Mucosa of descending colon (tissue), 3 donors: Measurements from ENCODE around the gene REPS2. TPM values are rescaled to one million over a fixed set of nuclear protein-coding genes. Genes with fewer than 3 reads are reported as not detected.

Experiments
- ATAC-seq: fragments of 200-7000 bp; cut with Tn5 transposase; one replicate; pipeline ENCODE4 v1.9.1; 2020; ENCODE audit warnings: mild to moderate bottlenecking, moderate library complexity
- DNase-seq, 3 donors: peaks; one replicate each; pipeline ENCODE4 v3.0.0-alpha.2; 2020
- H3K36me3 ChIP-seq: fragments of 200-600 bp; one replicate; pipeline ENCODE4 v1.8.0; 2021; ENCODE audit warnings: low read depth, mild to moderate bottlenecking
- H3K4me1 ChIP-seq: fragments of 200-600 bp; one replicate; pipeline ENCODE4 v1.8.0; 2021; ENCODE audit warnings: low read depth, mild to moderate bottlenecking
- H3K4me3 ChIP-seq: fragments of 200-600 bp; one replicate; pipeline ENCODE4 v1.8.0; 2021; ENCODE audit warnings: mild to moderate bottlenecking
- H3K9me3 ChIP-seq: fragments of 200-600 bp; one replicate; pipeline ENCODE4 v1.8.0; 2021; ENCODE audit warnings: mild to moderate bottlenecking
- CTCF ChIP-seq: fragments of 200-600 bp; IDR thresholded peaks from one replicate; pipeline ENCODE4 v1.8.0; 2022; ENCODE audit warnings: antibody characterized with exemption, mild to moderate bottlenecking
- intact Hi-C, 2 donors: fragments of 100-400 bp; cut with DNase I in 1 of 2; cut with micrococcal nuclease in 1 of 2; formaldehyde crosslinking; loops; one replicate each; pipeline versions ENCODE4 v1.11.0 to v1.11.1; 2022; cut with DNase I, micrococcal nuclease
- total RNA-seq, 3 donors: library from RNA; stranded (reverse); fragmentation: NEBNext Ultra II Directional in 2 of 3; extraction: Animal tissue kit (Norgen Biotek cat#: 25700) in 2 of 3; gene quantifications; one replicate each; pipeline versions ENCODE4 v1.2.1 to v1.2.4, GENCODE V29; 2021 to 2023
- donor health status: DM: no; HTN: no; CAD: no; lungs with moderate emphysema.
- donor health status: DM: no; HTN: no; CAD: no.
- donor health status: DM: no; HTN: yes; CAD: no.

REPS2 gene
- total RNA-seq, 3 donors from 2014 or later: 12.7 to 19.6 (median 17.2) TPM

- peak; percentile 86 for ATAC-seq
- H3K36me3 ChIP-seq: no peaks in the 10 kb centered on the region
Observed at GRCh38 chrX:16992951-16993350, 46.5 kb downstream of the REPS2 start.

DNA sequence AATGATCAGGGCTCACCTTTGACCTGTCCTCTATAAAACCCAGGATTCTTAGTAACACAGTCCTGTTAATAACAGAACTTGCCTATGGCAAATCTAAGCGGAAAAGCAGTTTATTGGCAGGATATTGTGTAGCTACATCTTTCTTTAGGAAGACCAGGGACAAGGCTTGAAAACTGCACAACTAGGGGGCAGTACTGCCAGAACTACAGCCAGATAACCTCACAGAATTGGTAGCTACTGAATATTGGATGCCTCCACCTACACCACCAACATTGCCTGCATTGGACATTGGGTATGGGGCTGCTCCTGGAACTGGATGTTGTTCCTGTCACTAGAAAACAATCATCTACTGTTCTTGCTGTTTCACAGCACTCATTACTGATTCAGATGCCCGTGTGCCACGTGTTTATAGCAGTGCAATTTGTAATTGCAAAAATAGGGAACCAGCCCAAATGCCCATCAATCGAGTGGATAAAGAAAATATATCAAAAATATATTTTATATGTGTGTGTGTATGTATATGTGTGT, 47.4 kb downstream of the REPS2 start:
- Histone ChIP-seq H3K9me3 (no peaks in the 10 kb centered on the region), H3K4me1 (peaks cover 5% of the 10 kb centered on the region), H3K36me3 (no peaks in the 10 kb centered on the region), H3K4me3 (no peak overlapping the region)
- TF ChIP-seq CTCF: no peak
- ATAC-seq: no peak
- intact Hi-C loops: no loop called here
- DNase-seq: no peak

More at GRCh38 chrX:16992951-16993350, 46.5 kb downstream of the REPS2 start:
- Histone ChIP-seq H3K4me1 (peaks cover 5% of the 10 kb centered on the region), H3K9me3 (no peaks in the 10 kb centered on the region), H3K4me3 (no peak overlapping the region)
- no peak for TF ChIP-seq CTCF
- peak in 1 of 3 donors; percentile 44 for DNase-seq
- intact Hi-C loops: no loop called here

DNA sequence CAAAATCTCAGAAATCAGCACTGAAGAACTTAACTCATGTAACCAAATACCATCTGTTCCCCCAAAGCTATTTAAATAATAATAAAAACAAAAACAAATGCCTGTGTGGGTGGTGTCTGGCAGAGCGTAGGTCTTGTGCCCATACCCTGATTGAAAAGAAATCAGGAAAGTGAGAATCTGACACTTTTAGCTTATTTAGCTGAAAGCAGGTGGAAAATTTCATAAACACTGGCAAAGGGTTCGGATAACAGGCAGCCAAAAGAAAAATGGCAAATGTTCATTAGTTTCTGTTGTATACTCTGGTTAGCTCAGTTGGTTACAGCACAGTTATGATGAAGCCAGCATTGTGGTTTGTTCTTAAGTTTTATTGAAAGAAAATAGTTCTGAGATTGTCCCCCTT, 48.3 kb downstream of the REPS2 start:
- H3K4me3 ChIP-seq: no peak overlapping the region
- DNase-seq: no peak
- no peak for TF ChIP-seq CTCF
- H3K36me3 ChIP-seq: no peaks in the 10 kb centered on the region
- no peaks in the 10 kb centered on the region for H3K9me3 ChIP-seq
- no peak for ATAC-seq
- intact Hi-C loops: no loop called here
- peaks cover 5% of the 10 kb centered on the region for H3K4me1 ChIP-seq

DNA sequence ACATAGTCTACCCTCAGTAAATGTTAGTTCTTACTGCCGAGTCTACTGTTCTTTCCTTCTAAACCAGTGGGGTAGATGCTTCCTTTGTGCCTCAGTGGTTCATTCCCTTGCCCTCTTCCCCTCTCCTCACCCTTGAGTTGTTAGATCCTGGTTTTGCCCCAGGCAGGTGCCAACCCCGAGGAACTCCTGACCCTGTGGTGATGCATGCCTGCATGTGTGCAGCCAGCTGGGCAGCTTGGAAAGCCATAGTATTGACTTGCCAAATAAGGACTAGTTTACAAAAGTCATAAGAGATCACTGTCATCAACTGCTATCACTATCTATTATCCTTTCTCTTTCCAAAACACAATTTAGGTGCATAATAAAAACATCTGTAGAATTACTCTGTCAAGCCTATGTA, 50.9 kb downstream of the REPS2 start:
- H3K4me1 ChIP-seq: peaks cover 5% of the 10 kb centered on the region
- TF ChIP-seq CTCF: no peak
- H3K36me3 ChIP-seq: no peaks in the 10 kb centered on the region
- intact Hi-C loops: no loop called here
- H3K4me3 ChIP-seq: no peak overlapping the region
- DNase-seq: no peak
- no peaks in the 10 kb centered on the region for H3K9me3 ChIP-seq
- ATAC-seq: no peak

DNA sequence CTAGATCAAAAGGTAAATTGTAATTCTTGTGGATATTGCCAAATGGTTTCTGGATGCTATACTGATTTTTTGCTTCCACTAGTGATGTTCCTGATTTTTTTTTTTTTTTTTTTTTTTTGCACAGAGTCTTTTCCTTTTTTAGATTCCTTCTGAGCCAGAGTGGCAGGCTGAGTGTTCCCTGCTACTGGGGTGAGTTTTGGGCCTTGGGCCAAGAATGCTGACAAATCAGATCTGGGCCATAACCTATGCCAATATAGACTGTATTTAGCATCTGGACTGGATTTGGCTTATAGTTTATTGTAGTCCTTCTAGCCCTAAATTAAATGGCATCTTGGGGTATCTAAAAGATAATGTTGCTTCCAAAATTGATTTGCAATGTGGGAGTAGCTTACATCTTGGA, 52.8 kb downstream of the REPS2 start:
- DNase-seq (no peak), ATAC-seq (no peak)
- TF ChIP-seq CTCF: no peak
- Histone ChIP-seq H3K9me3 (no peaks in the 10 kb centered on the region), H3K36me3 (no peaks in the 10 kb centered on the region), H3K4me1 (no peaks in the 10 kb centered on the region), H3K4me3 (no peak overlapping the region)
- intact Hi-C loops: no loop called here

DNA sequence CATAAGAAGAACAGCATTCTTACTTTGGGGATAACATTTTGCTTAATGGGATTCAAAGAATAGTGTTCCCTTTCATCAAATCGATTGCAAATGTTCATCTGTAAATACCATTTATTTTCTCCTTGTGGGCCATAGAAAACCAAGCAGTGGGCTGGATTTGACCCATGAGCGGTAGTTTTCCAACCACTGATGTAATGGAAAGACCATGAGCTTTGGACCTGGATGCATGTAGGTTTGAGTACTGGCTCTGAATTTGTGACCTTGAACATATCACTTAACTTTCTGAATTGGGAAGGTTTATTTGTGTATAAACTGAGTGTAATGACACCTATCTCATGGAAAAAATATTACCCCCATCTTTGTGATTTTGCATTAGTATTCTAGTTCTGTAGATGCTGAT, 54.3 kb downstream of the REPS2 start:
- no peak for DNase-seq
- no peak for ATAC-seq
- Histone ChIP-seq H3K36me3 (no peaks in the 10 kb centered on the region), H3K9me3 (no peaks in the 10 kb centered on the region), H3K4me1 (no peaks in the 10 kb centered on the region), H3K4me3 (no peak overlapping the region)
- intact Hi-C loops: no loop called here
- no peak for TF ChIP-seq CTCF
